Occipital lobe (tissue), 3 donors: ENCODE results near the gene RARS2. TPM values are rescaled to one million over a fixed set of nuclear protein-coding genes. Genes with fewer than 3 reads are reported as not detected.
"Not testable (repeated sequence)": the region's sequence is repeated elsewhere in the genome, so short reads cannot be mapped to it uniquely, and the experiment has no call there.

Experiments used
- DNase-seq: peaks from one replicate; lab custom pipeline; 2025; lab: John Stamatoyannopoulos, UW
- small RNA-seq: library from RNA; depleted of rRNA; stranded (forward); fragments of <200 nt; gene quantifications from one replicate; pipeline ENCODE3, GENCODE V24; 2014
- total RNA-seq: library from RNA; depleted of rRNA; stranded (reverse); fragments of >200 nt; gene quantifications from one replicate; pipeline ENCODE4 v1.2.3, GENCODE V29; 2014

The RARS2 gene
- total RNA-seq, 1 donor from 2014 or later: 40.4 TPM

DNA sequence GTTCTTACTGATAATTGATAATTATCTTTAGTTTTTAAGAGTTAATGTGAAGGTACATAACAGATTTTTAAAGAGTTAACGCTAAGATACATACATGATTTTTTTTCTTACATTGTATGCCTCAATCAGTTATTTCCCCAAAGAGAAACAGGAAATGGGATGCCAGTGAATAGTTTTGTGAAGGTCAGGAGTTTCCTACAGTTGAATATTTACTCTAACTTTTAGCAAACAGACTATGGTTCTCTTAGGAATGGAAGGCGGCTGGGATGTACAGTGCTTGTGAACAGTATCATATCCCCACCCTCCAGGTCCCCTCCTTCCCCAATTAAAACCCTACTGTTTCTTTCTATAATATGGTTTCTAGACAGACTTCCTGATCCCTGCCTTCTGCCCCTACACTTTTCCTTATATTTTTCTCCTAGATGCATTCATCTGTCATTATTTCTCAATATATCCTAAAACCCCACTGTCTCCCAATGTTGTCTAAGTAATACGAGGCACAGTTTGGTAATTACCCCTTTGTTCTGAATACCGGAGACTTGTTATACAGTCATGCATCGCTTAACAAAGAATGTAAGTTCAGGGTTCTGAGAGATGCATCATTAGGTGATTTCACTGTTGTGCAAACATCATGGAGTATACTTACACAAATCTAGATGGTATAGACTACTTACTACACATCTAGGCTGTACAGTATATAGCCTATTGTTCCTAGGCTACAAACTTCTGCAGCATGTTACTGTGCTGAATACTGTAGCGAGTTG, 87.8 kb downstream of the RARS2 start:
- no peak for DNase-seq

DNA sequence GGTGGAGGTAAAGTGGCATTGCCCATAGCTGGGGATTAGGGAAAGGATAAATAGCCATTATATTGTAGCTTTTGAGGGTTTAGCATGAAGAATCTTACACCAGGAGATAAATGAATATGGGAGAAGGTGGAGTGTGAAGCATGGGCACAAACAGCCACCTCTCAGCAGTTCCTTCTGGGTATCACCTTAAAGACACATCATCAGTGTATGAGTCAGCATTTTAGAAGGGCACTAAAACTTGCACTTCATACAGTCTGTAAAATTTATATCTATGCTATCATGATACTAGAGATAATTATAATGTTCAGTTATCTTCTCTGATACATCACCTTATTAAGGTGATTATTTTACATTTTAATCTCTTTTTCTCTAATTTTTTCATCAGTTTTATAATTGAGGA, 91.7 kb downstream of the RARS2 start:
- no peak for DNase-seq

DNA sequence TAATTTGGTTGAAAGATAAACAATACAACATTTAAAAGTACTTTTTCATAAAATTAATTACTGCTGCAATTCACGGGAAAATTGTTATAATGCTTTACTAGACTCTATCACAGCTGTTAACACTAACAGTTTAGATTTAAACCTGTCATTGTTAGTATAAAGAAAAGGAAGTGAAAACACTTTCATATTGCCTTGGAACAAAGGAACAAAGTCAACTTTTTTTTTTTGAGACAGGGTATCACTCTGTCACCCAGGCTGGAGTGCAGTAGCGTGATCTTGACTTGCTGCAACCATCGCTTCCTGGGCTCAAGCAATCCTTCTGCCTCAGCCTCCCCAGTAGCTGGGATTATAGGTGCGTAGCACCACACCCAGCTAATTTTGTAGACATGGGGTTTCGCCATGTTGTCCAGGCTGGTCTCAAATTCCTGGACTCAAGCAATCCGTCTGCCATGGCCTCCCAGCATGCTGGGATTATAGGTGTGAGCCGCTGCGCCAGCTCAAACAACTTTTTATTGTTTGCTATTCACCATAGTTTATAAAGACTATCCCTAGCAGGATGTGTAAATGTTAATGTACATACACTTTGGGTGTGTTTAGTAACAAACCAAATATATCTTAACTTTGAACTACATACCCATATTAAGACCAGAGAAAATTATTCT, 94.9 kb downstream of the RARS2 start:
- DNase-seq: no peak

DNA sequence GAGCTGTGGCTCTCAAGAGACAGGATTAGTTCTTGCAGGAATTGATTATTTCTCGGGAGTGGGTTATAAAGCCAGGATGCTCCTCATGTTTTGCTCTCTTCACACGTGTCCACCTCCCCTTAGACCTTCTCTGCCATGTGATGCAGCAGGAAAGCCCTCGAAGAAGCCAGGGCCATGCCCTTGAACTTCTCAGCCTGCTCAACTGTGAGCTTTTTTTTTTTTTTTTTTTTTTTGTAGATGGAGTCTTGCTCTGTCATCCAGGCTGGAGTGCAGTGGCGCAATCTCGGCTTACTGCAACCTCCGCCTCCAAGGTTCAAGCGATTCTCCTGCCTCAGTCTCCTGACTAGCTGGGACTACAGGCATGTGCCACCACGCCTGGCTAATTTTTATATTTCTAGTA, 100.5 kb downstream of the RARS2 start:
- not testable (repeated sequence) for DNase-seq

DNA sequence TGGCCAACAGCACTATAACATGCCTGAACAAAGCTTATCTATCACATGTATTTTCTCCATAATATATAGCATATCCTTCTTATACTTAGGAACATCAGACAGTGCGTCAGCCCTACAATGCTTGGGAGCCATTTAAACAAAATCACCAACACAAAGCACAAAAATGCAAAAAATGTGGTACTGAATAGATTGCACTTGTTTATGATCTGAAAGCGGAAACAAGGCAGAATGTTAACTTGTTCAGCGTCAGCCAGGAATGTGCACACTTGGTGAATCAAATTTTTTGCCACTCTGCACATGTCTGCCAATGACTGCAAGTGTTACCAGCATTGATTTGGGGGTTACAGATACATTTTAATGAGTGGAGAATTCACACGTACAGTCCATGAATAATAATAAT, 102.2 kb downstream of the RARS2 start:
- DNase-seq: no peak

DNA sequence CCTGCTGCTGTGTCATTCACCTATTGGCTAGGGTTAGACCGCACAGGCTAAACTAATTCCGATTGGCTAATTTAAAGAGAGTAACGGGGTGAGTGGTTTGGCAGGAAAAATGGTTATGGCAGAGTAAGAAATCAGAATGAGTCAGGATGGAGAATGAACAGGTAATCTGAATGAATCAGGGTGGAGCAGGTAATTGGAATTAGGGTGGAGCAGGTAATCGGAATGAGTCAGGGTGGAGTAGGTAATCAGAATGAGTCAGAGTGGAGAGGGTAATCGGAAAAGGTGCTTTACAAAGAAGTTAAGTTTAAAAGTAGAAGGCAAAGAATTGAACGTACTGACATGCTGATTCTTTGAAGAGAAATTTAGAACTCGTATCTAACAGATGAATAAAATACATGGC, 105.3 kb downstream of the RARS2 start:
- DNase-seq: no peak

DNA sequence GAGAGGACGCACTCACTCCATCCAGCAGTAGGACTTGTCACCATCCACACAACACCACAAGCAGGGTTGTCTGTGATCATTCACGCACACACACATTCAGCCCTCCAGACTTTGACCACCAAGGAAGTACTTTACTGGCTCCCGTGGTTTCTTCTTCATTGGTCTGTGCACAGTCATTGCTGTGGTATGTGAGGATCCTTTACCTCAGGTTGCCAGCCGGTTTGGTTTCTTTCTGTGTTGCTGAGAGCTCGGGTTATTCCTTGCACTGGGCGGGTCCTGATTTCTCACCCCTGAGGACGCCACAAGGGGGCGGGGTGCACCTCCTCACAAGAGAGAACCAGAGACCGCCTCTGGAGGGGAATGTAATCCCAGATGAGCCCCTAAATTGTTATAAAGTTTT, 105.9 kb downstream of the RARS2 start:
- DNase-seq: no peak

DNA sequence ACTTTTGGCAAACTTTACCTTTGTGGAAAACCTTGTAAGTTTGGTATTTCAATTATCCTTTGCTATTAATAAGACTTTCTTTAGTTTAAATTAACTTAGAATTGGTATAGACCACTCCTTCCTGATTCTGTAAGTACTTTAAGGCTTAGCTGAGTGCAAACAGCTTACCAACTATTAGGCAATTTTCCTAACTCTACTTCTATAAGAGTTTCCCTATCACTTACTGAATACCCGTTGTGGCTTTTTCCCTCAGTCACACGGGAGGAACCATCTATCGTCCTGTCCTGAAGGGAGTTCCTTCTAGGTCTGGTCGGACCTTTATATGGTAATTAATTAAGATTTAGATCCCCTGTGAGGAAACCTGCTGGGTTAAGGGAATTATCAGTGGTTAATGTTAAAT, 107.4 kb downstream of the RARS2 start:
- no peak for DNase-seq

DNA sequence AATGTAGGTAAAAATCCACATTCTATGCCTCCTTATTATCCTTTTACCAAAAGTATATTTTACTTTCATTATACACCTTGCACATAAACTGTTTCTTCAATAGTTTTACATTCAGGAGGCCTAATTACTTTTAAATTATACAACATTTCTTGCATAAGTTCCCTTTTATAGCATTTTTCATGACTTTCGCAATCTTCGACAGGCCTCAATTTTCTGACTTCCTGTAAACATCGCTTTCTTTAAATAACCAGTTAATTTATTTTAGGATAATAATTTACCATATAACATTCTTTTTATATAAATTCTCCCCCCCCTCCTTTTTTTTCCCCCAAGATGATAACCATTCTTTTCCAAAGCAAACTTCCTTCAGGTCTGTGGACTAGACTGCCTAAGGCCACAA, 107.9 kb downstream of the RARS2 start:
- no peak for DNase-seq

DNA sequence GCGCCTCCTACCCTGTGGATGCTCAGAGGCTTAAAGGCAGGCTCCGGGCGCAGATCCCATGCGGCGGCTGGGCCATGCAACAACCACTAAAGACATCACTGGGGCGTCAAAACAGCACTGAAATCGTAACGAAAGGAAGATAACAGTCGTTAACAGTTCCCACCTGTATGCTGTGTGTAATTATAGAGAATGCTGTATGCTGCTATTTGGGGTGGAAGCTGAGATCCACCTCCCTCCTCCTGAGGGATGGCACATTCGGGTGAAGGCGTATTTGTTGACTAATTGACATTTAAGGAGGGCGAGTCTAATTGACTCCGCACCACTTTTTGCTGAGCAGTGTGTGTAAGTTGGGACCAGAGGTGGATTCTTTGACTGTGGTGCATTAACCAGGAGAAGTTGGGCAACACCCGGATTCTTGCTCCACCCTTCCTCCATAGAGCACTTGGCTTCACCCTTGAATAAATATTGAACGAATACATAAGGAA, 116.3 kb downstream of the RARS2 start:
- peak; percentile 13 for DNase-seq

DNA sequence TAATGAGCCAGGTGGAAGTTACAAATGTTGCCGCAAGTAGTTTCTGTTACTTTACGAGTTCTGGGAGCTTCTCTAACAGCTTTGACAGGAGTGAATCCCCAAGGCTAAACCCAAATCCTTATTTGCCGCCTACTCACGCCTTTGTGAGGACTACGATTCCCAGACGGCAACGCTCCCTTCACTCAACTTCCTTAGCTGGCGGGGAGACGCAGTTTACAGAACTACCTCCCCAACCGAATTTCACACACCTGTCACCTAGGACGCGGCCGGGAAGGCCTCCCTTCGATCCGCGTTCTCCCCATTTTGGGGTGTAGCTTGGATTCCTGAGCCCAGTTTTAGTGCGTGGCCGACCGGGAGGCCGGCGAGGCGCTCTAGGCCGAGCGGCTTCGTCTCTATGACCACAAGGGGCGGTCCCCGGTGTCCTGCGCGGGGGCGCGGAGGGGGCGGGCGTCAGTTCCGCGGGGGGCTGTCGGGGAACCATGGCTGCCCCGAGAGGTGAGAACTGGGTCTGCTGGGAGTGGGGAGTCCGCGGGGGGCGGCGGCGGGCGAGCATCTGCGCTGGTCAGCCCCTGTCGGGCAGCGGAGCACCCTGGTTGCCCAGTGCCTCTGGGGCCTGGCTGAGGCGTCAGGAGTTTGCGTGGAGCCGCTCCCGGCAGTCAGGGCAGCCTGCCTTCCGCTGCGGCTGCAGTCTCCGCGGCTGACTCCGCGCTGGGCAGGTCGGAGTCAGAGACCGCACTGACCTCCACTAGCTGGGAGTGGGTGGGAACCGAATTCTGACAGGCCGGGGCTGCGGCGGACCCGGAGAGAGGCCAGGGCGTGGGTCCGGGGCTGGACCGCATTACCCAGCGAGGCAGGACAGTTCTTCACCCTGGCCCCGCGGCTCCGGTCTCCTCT, 117.0 kb downstream of the RARS2 start, which contains the start of gene SLC35A1:
Gene SLC35A1 (plus strand): TSS at position 450 of the 894 bp plus-strand sequence. CDS start 30 bp downstream, at position 480.
- peak; percentile 90 for DNase-seq

DNA sequence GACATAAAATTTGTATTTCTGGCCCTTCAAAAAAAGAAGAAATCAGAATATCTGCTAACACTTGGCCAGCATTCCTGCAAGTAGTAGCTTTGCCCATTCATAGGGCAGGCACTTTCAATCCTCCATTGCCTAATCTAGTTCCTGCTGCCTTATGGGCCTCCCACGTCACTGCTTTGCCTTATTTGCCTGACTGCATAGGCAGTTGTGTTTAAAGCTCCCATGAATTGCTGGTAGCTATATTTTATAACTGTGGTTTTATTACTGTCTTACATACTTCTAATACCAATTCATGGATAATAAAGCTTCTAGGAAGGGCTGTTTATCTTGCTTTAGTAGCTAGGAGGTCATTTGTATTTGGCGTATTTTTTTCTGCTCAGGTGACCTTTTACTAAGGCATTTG, 124.7 kb downstream of the RARS2 start:
- no peak for DNase-seq

Small RNAs within 50 kb of the gene (small RNA-seq; reads per million reads assigned to genes)
- not detected for gene RNU6-444P

Other genes starting within 250 kb of the RARS2 start
- 8.3 TPM for gene C6orf163, start 245.2 kb downstream of the RARS2 start, total RNA-seq
- 3.0 TPM for gene CFAP206, start 182.0 kb downstream of the RARS2 start, total RNA-seq
- gene SLC35A1, start 117.0 kb downstream of the RARS2 start, total RNA-seq: 27.1 TPM
- 49.9 TPM for gene ORC3, start 148 bp upstream of the RARS2 start, total RNA-seq
- 68.8 TPM for gene AKIRIN2, start 112.2 kb upstream of the RARS2 start, total RNA-seq